Spleen (tissue), 11 donors: ENCODE data around the gene RIPPLY1. TPM values are rescaled to one million over a fixed set of nuclear protein-coding genes. Genes with fewer than 3 reads are reported as not detected.

Experiments used
- DNase-seq: peaks from one replicate; pipeline ENCODE4 v3.0.0-alpha.2; 2020
- H3K27ac ChIP-seq, 8 donors: fragments of 200-600 bp; sonication (generic) in 7 of 8; 1 replicate in 4 of 8; 2 replicates in 4 of 8; pipeline versions ENCODE4 v1.5.0 to v1.8.0; 2016 to 2021; ENCODE audit warnings: inconsistent platforms in 4 of 8, mild to moderate bottlenecking in 4 of 8, moderate library complexity in 1 of 8
- H3K27me3 ChIP-seq, 7 donors: fragments of 200-600 bp; sonication (generic) in 6 of 7; replicated peaks in 1 of 7; 1 replicate in 4 of 7; 2 replicates in 3 of 7; pipeline versions ENCODE4 v1.5.0 to v1.8.0; 2016 to 2021; ENCODE audit warnings: inconsistent platforms in 3 of 7, mild to moderate bottlenecking in 1 of 7
- H3K36me3 ChIP-seq, 6 donors: fragments of 200-600 bp; sonication (generic) in 5 of 6; 1 replicate in 4 of 6; 2 replicates in 2 of 6; pipeline versions ENCODE4 v1.5.0 to v1.8.0; 2016 to 2021; ENCODE audit warnings: inconsistent platforms in 2 of 6
- H3K4me1 ChIP-seq, 6 donors: fragments of 200-600 bp; sonication (generic) in 5 of 6; 1 replicate in 3 of 6; 2 replicates in 3 of 6; pipeline versions ENCODE4 v1.5.0 to v1.8.0; 2016 to 2021; ENCODE audit warnings: inconsistent platforms in 3 of 6
- H3K4me3 ChIP-seq, 8 donors: fragments of 200-600 bp; sonication (generic) in 7 of 8; 1 replicate in 4 of 8; 2 replicates in 4 of 8; pipeline versions ENCODE4 v1.5.0 to v1.8.0; 2016 to 2021; ENCODE audit warnings: inconsistent platforms in 4 of 8, mild to moderate bottlenecking in 4 of 8, moderate library complexity in 2 of 8
- H3K9me3 ChIP-seq, 8 donors: fragments of 200-600 bp; sonication (generic) in 7 of 8; 1 replicate in 4 of 8; 2 replicates in 4 of 8; pipeline versions ENCODE4 v1.5.0 to v1.8.0; 2016 to 2021; ENCODE audit warnings: inconsistent platforms in 4 of 8
- CTCF ChIP-seq, 11 experiments: fragments of 200-600 bp in 7 of 11; fragments of 450-650 bp in 4 of 11; sonication (generic) in 4 of 11; IDR thresholded peaks in 8 of 11; conservative IDR thresholded peaks in 3 of 11; 1 replicate in 7 of 11; 2 replicates in 4 of 11; pipeline versions ENCODE4 v1.4.0 to v1.8.0; 2016 to 2021; ENCODE audit warnings: antibody characterized with exemption in 11 of 11, inconsistent platforms in 4 of 11, mild to moderate bottlenecking in 1 of 11
- POLR2A ChIP-seq, 3 donors: fragments of 450-650 bp; IDR thresholded peaks; one replicate each; pipeline ENCODE4 v1.5.1; 2017; ENCODE audit warnings: antibody characterized with exemption in 3 of 3, mild to moderate bottlenecking in 1 of 3
- POLR2AphosphoS5 ChIP-seq, 3 donors: sonication (generic); formaldehyde crosslinking; IDR thresholded peaks; one replicate each; pipeline ENCODE4 v1.5.1; 2017; ENCODE audit warnings: antibody characterized with exemption in 3 of 3
- WGBS, 5 donors: extraction: QIAGEN DNeasy Blood & Tissue Kit in 3 of 5; methylation state at CpG; one replicate each; pipeline versions ENCODE4 v1.1.5 to v1.1.7; 2013 to 2018; 5-methylcytosine and 5-hydroxymethylcytosine counted together
- intact Hi-C: fragments of 100-400 bp; cut with DNase I; formaldehyde crosslinking; loops from one replicate; pipeline ENCODE4 v1.15.0; 2023; ENCODE audit warnings: low total_unique reads
- polyA plus RNA-seq, 3 donors: library from polyadenylated mRNA; stranded (reverse); fragments of 200-250 nt; gene quantifications; one replicate each; pipeline ENCODE4 v1.2.1, GENCODE V29; 2013
- total RNA-seq, 7 donors: library from RNA; depleted of rRNA in 3 of 7; stranded (reverse); fragments of >200 nt in 3 of 7; fragmentation: NEBNext Ultra II Directional in 4 of 7; extraction: Animal tissue kit (Norgen Biotek cat#: 25700) in 4 of 7; gene quantifications; one replicate each; pipeline versions ENCODE4 v1.1.0 to v1.2.1, GENCODE V29; 2016 to 2021
- donor health status: healthy with polysubstance abuse.
- donor health status: DM: no; HTN: no; CAD: no; lungs with moderate emphysema.
- donor health status: DM: no; HTN: no; CAD: no.
- donor health status: Bipolar disorder and iron deficiency.
- donor health status: healthy.
- donor health status: DM: no; HTN: no; CAD: no.
- donor health status: DM: yes; HTN: yes; CAD: no.

The RIPPLY1 gene
- total and polyA plus RNA-seq, 10 donors, result not detected

- 6 to 20% (median 12%) methylated on average over 2 to 3 of the region's 3 CpGs for WGBS, 5 donors
- TF ChIP-seq POLR2AphosphoS5 (IDR thresholded peaks at IDR 0.05) (no peak), POLR2A (IDR thresholded peaks at IDR 0.05) (no peak), CTCF (IDR thresholded peaks at IDR 0.05 in 8 of 11, conservative IDR thresholded peaks at IDR 0.05 in 3 of 11) (no peak)
- Histone ChIP-seq H3K4me3 (no peak overlapping the region), H3K27ac (no peak overlapping the region), H3K36me3 (no peaks in the 10 kb centered on the region), H3K27me3 (peaks cover 0 to 6% (median 0%) of the 10 kb centered on the region in 7 donors), H3K9me3 (no peaks in the 10 kb centered on the region), H3K4me1 (peaks cover 0 to 8% (median 2%) of the 10 kb centered on the region in 6 donors)
- intact Hi-C loops, result no loop called here
- no peak for DNase-seq
Measured at GRCh38 chrX:106933538-106933961, 30.4 kb upstream of the RIPPLY1 start.

- no peaks in the 10 kb centered on the region for H3K36me3 ChIP-seq
- no peak overlapping the region for H3K27ac ChIP-seq
- intact Hi-C loops, result no loop called here
- H3K27me3 ChIP-seq, result peaks cover 0 to 6% (median 0%) of the 10 kb centered on the region in 7 donors
- DNase-seq, result no peak
- H3K4me3 ChIP-seq, result no peak overlapping the region
- H3K4me1 ChIP-seq, result peaks cover 0 to 8% (median 2%) of the 10 kb centered on the region in 6 donors
- 54 to 73% (median 63%) methylated on average over 6 of the region's 6 CpGs for WGBS, 5 donors
- H3K9me3 ChIP-seq, result no peaks in the 10 kb centered on the region
- TF ChIP-seq POLR2A (IDR thresholded peaks at IDR 0.05) (no peak), POLR2AphosphoS5 (IDR thresholded peaks at IDR 0.05) (no peak)
Measured at GRCh38 chrX:106932960-106933537, 29.9 kb upstream of the RIPPLY1 start.

- 61 to 90% (median 76%) methylated on average over 4 of the region's 4 CpGs for WGBS, 5 donors
- TF ChIP-seq POLR2AphosphoS5 (IDR thresholded peaks at IDR 0.05) (no peak), CTCF (IDR thresholded peaks at IDR 0.05 in 8 of 11, conservative IDR thresholded peaks at IDR 0.05 in 3 of 11) (no peak), POLR2A (IDR thresholded peaks at IDR 0.05) (no peak)
- intact Hi-C loops, result no loop called here
- Histone ChIP-seq H3K4me1 (peaks cover 0 to 8% (median 2%) of the 10 kb centered on the region in 6 donors), H3K4me3 (no peak overlapping the region), H3K9me3 (no peaks in the 10 kb centered on the region), H3K36me3 (no peaks in the 10 kb centered on the region), H3K27me3 (peaks cover 0 to 6% (median 0%) of the 10 kb centered on the region in 7 donors), H3K27ac (no peak overlapping the region)
- DNase-seq, result no peak
Measured at GRCh38 chrX:106932492-106932923, 29.4 kb upstream of the RIPPLY1 start.

GRCh38 chrX:106931831-106932491 lies 28.8 kb upstream of the RIPPLY1 start:
- WGBS, 5 donors, result 74 to 97% (median 90%) methylated on average over 3 of the region's 3 CpGs; no CpG with 5 or more reads in 1 of the 5 donors
- intact Hi-C loops, result no loop called here
- H3K27ac ChIP-seq, result no peak overlapping the region

More at GRCh38 chrX:106931831-106932491, 28.8 kb upstream of the RIPPLY1 start:
- peaks cover 0 to 8% (median 2%) of the 10 kb centered on the region in 6 donors for H3K4me1 ChIP-seq
- no peaks in the 10 kb centered on the region for H3K36me3 ChIP-seq
- DNase-seq, result no peak
- no peak overlapping the region for H3K4me3 ChIP-seq
- no peak for TF ChIP-seq POLR2A (IDR thresholded peaks at IDR 0.05)
- TF ChIP-seq POLR2AphosphoS5 (IDR thresholded peaks at IDR 0.05), result no peak
- TF ChIP-seq CTCF (IDR thresholded peaks at IDR 0.05 in 8 of 11, conservative IDR thresholded peaks at IDR 0.05 in 3 of 11), result no peak
- H3K27me3 ChIP-seq, result peaks cover 0 to 6% (median 0%) of the 10 kb centered on the region in 7 donors
- no peaks in the 10 kb centered on the region for H3K9me3 ChIP-seq
